ENCODE results near the gene CDK15.

DNA sequence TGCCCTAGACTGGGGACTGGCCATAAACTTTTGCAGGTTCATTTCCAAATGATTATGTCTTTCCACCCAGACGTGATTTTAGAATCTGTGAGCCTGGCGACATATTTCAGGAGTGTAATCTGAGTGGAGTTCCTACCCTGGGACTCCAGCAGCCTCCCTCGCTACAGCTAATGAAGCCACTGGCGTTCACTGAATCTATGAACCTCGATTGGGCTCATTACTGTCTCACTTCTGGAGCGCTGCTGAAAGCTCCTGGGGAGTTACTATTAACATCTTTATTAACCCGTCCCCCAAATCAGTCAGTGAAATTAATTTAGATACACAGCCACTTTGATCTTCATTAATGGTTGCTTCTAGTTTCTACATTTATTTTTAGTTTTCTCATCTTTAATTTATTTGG is 56.5 kb downstream of the CDK15 start:
- TF ChIP-seq POLR2AphosphoS5 (IDR thresholded peaks at IDR 0.05; ENCODE audit: borderline replicate concordance, low read depth, low read length) (no peak), EZH2 (IDR thresholded peaks at IDR 0.05) (no peak), FOXP2 (optimal IDR thresholded peaks at IDR 0.05; ENCODE audit: control extremely low read depth, extremely low read length, insufficient read depth) (no peak)
